ENCODE data around the gene DDX55.
"Not testable (repeated sequence)": the region's sequence is repeated elsewhere in the genome, so short reads cannot be mapped to it uniquely, and the experiment has no call there.

The DDX55 gene, protein sequence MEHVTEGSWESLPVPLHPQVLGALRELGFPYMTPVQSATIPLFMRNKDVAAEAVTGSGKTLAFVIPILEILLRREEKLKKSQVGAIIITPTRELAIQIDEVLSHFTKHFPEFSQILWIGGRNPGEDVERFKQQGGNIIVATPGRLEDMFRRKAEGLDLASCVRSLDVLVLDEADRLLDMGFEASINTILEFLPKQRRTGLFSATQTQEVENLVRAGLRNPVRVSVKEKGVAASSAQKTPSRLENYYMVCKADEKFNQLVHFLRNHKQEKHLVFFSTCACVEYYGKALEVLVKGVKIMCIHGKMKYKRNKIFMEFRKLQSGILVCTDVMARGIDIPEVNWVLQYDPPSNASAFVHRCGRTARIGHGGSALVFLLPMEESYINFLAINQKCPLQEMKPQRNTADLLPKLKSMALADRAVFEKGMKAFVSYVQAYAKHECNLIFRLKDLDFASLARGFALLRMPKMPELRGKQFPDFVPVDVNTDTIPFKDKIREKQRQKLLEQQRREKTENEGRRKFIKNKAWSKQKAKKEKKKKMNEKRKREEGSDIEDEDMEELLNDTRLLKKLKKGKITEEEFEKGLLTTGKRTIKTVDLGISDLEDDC

DNA sequence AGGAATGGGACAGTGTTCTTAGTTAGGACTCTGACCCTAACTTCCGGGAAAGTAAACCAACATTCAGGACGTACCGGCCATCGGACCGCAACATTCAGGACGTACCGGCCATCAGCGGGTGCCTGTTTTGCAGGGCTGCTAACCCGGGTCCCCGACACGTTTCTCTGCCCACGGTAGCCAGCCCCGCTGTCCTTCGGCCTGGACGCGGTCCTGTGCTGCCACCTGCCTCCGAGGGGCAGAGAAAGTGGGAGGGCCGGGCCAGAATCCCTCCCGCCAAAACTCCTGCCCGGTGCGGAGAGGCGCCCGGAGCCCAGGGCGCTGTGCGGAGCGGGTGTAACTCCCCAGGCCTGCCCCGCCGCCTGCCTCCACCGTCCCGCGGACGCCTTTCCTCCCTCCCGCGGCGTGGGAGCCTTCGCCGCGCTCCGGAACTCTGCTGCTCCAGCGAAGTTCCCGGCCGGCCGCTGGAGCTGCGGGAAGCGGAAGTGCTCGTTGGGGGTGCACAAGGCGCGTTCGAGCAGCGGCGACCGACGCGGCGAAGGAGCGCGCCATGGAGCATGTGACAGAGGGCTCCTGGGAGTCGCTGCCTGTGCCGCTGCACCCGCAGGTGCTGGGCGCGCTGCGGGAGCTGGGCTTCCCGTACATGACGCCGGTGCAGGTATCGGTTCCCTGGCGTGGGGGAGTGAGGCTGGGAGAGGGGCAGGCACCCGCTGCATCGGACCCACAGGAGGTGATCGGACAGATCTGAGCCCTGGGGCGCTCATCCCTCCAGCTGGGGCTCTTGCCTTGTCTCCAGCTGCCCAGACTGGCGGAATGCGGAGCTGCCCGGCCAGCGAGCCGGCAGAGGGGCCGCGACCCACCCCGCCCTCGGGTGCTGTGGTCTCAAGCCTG lies at the start of gene DDX55:
Gene DDX55, plus strand, starts transcription at position 498 of the 888 bp plus-strand sequence. Its CDS starts 50 bp downstream, at position 548.
- peaks cover 13% of the 10 kb centered on the region for H3K36me3 ChIP-seq (ENCODE audit: insufficient read depth, low read length)

DNA sequence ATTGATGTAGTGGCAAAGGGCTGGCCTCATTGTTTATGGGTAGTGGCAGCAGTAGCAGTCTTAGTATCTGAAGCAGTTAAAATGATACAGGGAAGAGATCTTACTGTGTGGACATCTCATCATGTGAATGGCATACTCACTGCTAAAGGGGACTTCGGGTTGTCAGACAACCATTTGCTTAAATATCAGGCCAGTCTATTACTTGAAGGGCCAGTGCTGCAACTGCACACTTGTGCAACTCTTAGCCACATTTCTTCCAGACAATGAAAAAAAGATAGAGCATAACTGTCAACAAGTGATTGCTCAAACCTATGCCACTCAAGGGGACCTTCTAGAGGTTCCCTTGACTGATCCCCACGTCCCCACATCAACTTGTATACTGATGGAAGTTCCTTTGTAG lies 47.8 kb upstream of the DDX55 start:
- H3K36me3 ChIP-seq (ENCODE audit: insufficient read depth, low read length); H3K4me1 ChIP-seq (ENCODE audit: insufficient read depth, low read length); H3K9me3 ChIP-seq (ENCODE audit: control insufficient read depth, insufficient read depth, low read length); H3K9ac ChIP-seq (ENCODE audit: low read depth, low read length): not testable (repeated sequence)

More for the DNA sequence above, at the start of gene DDX55:
- Histone ChIP-seq H3K9ac (ENCODE audit: low read depth, low read length) (peak within 1 kb of the TSS; percentile 84), H3K4me1 (ENCODE audit: insufficient read depth, low read length) (no peaks in the 10 kb centered on the region; the same call in 1 of the 2 replicates), H3K9me3 (ENCODE audit: control insufficient read depth, insufficient read depth, low read length) (no peaks in the 10 kb centered on the region)

DNA sequence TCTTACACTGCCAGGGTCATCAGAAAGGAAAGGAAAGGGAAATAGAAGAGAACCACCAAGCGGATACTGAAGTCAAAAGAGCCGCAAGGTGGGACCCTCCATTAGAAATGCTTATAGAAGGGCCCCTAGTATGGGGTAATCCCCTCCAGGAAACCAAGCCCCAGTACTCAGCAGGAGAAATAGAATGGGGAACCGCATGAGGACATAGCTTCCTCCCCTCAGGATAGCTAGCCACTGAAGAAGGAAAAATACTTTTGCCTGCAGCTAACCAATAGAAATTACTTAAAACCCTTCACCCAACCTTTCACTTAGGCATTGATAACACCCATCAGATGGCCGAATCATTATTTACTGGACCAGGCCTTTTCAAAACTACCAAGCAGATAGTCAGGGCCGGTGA lies 47.1 kb upstream of the DDX55 start:
- not testable (repeated sequence) for H3K4me1 ChIP-seq (ENCODE audit: insufficient read depth, low read length); H3K9me3 ChIP-seq (ENCODE audit: control insufficient read depth, insufficient read depth, low read length); H3K36me3 ChIP-seq (ENCODE audit: insufficient read depth, low read length); H3K9ac ChIP-seq (ENCODE audit: low read depth, low read length)

DNA sequence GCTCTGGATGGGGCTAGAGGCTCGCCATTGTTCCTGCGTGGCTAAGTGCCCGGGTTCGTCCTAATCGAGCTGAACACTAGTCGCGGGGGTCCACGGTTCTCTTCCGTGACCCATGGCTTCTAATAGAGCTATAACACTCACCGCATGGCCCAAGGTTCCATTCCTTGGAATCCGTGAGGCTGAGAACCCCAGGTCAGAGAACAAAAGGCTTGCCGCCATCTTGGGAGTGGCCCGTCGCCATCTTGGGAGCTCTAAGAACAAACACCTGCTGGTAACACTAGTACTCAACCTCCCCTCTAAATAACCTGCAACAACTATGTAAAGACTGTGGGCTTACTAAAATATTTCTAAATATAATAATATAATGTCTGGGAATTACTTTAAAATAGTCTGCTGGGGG lies 43.4 kb upstream of the DDX55 start:
- H3K4me1 ChIP-seq (ENCODE audit: insufficient read depth, low read length); H3K9me3 ChIP-seq (ENCODE audit: control insufficient read depth, insufficient read depth, low read length); H3K9ac ChIP-seq (ENCODE audit: low read depth, low read length); H3K36me3 ChIP-seq (ENCODE audit: insufficient read depth, low read length): not testable (repeated sequence)

DNA sequence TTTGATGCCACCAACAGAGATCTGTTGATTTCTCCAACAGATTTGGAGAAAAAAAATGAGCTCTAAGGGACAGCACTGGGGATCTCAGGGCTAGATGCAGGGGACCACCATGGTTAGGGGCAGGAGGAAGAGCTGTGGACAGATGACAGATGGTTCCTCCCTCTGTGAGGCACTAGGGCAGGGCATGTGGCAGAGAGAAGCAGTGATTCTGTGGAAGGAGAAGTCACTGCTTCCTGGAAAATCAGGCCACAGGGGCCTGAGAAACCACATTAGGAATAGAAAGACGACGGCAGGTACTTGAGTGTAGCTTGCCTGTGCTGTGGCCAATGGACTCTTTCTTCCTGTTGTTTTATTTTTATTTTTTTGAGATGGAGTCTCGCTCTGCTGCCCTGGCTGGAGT lies 42.4 kb upstream of the DDX55 start:
- no peaks in the 10 kb centered on the region for H3K36me3 ChIP-seq (ENCODE audit: insufficient read depth, low read length)
- no peak overlapping the region for H3K9ac ChIP-seq (ENCODE audit: low read depth, low read length)
- H3K4me1 ChIP-seq (ENCODE audit: insufficient read depth, low read length), result no peaks in the 10 kb centered on the region
- no peaks in the 10 kb centered on the region for H3K9me3 ChIP-seq (ENCODE audit: control insufficient read depth, insufficient read depth, low read length)

DNA sequence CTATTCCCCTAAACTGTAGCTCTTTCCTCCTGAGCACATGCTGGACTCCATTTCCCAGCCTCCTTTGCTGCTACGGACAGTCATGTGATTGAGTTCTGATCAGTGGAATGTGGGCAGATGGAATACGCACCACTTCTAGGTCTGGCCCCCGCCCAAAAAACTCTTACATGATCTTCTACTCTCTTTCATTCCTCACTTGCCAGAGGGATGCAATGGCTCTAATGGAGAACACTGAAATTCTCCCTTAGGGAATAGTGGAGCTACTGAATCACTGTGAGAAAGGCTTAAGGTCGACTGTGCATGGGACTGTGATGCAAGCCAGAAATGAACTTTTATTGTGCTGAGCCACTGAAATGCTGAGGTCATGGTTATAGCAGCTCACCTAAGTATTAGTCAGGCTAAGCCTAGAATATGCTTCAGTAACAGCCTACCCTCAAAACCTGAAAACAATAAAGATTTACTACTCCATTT lies 30.5 kb upstream of the DDX55 start:
- H3K9ac ChIP-seq (ENCODE audit: low read depth, low read length), result no peak overlapping the region
- peaks cover 12% of the 10 kb centered on the region for H3K4me1 ChIP-seq (ENCODE audit: insufficient read depth, low read length)
- H3K9me3 ChIP-seq (ENCODE audit: control insufficient read depth, insufficient read depth, low read length), result no peaks in the 10 kb centered on the region
- H3K36me3 ChIP-seq (ENCODE audit: insufficient read depth, low read length), result no peaks in the 10 kb centered on the region

DNA sequence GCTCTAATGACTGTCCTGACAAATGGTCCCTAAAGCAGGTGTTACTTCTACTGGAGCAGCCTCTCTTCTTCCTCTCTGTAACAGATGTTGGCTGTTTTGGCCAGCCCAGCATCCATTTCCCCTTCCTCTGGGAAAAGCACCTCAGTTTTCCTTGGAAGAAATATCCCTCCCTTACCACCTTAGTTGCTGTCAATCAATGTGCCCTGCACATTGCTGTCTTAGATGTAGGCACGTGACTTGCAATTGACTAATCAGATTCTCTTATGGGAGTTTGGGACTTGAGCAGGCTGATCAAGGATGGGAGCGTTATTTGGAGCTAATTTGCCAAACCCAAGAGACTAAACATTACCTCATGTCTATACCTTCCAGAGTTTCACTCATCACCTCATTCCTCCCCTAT lies 29.5 kb upstream of the DDX55 start:
- Histone ChIP-seq H3K4me1 (ENCODE audit: insufficient read depth, low read length) (peaks cover 12% of the 10 kb centered on the region), H3K9ac (ENCODE audit: low read depth, low read length) (no peak overlapping the region), H3K9me3 (ENCODE audit: control insufficient read depth, insufficient read depth, low read length) (no peaks in the 10 kb centered on the region), H3K36me3 (ENCODE audit: insufficient read depth, low read length) (no peaks in the 10 kb centered on the region)

DNA sequence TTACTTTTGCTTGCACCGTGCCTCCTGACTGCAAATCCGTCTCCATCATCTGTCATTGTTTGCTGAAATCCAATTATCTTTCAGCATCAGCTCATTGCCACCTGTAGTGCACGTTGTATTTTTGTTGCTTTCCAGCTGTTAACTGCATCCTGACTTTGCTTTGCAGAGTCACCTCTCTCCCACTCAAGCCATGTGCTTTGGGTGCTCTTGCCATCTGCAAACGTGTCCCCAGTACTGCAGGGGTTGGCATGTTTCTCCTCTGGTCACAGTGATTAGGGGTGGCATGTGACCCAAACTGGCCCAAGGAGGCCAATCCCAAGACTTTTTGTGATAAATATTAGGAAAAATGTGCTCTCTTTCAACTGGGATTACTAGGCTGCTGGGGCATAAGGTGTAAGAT lies 28.0 kb upstream of the DDX55 start:
- no peaks in the 10 kb centered on the region for H3K9me3 ChIP-seq (ENCODE audit: control insufficient read depth, insufficient read depth, low read length)
- H3K4me1 ChIP-seq (ENCODE audit: insufficient read depth, low read length), result peaks cover 12% of the 10 kb centered on the region
- no peak overlapping the region for H3K9ac ChIP-seq (ENCODE audit: low read depth, low read length)

DNA sequence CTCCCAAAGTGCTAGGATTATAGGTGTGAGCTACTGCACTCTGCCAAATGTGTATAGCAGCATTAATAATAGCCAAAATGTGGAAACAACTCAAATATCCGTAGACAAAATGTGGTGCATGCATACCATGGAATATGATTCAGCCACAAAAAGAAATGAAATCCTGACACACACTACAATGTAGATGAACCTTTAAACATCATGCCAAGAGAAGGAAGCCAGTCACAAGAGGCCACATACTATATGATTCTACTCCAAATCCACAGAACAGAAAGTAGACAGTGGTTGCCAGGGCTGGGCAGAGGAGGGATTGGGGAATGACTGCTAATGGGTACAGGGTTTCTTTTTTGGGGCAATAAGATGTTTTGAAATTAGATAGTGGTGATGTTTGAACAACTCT lies 25.3 kb upstream of the DDX55 start:
- Histone ChIP-seq H3K36me3 (ENCODE audit: insufficient read depth, low read length) (no peaks in the 10 kb centered on the region; the same call in 1 of the 2 replicates), H3K4me1 (ENCODE audit: insufficient read depth, low read length) (no peaks in the 10 kb centered on the region), H3K9me3 (ENCODE audit: control insufficient read depth, insufficient read depth, low read length) (no peaks in the 10 kb centered on the region), H3K9ac (ENCODE audit: low read depth, low read length) (no peak overlapping the region)

More for the DNA sequence above, 28.0 kb upstream of the DDX55 start:
- no peaks in the 10 kb centered on the region for H3K36me3 ChIP-seq (ENCODE audit: insufficient read depth, low read length)

DNA sequence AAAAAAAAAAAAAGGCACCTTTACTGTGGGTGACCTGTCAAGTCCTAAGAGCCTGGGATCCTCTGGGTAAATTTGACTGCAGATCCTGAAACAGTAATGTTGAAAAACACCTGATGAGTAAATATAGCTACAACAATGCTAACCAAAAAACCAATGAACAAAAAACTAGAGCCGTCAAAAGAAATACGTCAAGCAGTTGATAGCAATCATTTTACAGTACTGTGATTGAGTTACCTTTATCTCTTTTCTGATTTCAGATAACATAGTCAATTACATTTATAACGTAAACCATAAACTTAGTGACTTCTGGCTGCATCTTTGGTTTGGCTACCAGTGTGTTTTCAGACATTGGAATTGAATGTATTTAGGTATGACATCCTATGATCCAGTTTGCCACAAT lies 23.7 kb upstream of the DDX55 start:
- Histone ChIP-seq H3K9ac (ENCODE audit: low read depth, low read length) (no peak overlapping the region), H3K36me3 (ENCODE audit: insufficient read depth, low read length) (no peaks in the 10 kb centered on the region; the same call in 1 of the 2 replicates), H3K4me1 (ENCODE audit: insufficient read depth, low read length) (no peaks in the 10 kb centered on the region), H3K9me3 (ENCODE audit: control insufficient read depth, insufficient read depth, low read length) (no peaks in the 10 kb centered on the region)

DNA sequence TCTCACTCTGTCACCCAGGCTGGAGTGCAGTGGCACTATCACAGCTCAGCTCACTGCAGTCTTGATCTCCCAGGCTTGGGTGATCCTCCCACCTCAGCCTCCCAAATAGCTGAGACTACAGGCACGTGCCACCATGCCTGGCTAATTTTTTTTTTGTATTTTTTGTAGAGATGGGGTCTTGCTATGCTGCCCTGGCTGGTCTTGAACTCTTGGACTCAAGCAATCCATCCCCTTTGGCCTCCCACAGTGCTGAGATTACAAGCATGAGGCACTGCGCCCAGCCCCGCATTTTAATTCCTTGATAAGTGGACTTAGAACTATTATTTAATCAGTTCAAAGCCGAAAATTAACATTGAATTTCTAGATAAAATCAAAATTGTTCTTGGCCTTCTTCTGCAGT lies 23.1 kb upstream of the DDX55 start:
- H3K9ac ChIP-seq (ENCODE audit: low read depth, low read length); H3K4me1 ChIP-seq (ENCODE audit: insufficient read depth, low read length); H3K36me3 ChIP-seq (ENCODE audit: insufficient read depth, low read length); H3K9me3 ChIP-seq (ENCODE audit: control insufficient read depth, insufficient read depth, low read length): not testable (repeated sequence)

DNA sequence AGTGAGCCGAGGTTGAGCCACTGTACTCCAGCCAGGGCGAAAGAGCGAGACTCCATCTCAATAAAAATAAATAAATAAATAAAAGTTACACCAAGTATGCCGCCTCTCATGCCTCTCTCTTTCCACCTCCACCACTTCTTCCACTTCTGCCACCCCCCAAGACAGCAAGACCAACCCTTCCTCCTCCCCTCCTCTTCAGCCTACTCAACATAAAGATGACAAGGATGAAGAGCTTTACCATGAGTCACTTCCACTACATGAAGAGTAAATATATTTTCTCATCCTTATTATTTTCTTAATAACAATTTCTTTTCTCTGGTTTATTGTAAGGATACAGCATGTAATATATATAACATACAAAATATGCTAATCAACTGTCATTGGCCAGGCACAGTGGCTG lies 21.1 kb upstream of the DDX55 start:
- peaks cover 5% of the 10 kb centered on the region for H3K4me1 ChIP-seq (ENCODE audit: insufficient read depth, low read length)
- H3K9me3 ChIP-seq (ENCODE audit: control insufficient read depth, insufficient read depth, low read length), result no peaks in the 10 kb centered on the region
- no peak overlapping the region for H3K9ac ChIP-seq (ENCODE audit: low read depth, low read length)
- no peaks in the 10 kb centered on the region; the same call in 1 of the 2 replicates for H3K36me3 ChIP-seq (ENCODE audit: insufficient read depth, low read length)

DNA sequence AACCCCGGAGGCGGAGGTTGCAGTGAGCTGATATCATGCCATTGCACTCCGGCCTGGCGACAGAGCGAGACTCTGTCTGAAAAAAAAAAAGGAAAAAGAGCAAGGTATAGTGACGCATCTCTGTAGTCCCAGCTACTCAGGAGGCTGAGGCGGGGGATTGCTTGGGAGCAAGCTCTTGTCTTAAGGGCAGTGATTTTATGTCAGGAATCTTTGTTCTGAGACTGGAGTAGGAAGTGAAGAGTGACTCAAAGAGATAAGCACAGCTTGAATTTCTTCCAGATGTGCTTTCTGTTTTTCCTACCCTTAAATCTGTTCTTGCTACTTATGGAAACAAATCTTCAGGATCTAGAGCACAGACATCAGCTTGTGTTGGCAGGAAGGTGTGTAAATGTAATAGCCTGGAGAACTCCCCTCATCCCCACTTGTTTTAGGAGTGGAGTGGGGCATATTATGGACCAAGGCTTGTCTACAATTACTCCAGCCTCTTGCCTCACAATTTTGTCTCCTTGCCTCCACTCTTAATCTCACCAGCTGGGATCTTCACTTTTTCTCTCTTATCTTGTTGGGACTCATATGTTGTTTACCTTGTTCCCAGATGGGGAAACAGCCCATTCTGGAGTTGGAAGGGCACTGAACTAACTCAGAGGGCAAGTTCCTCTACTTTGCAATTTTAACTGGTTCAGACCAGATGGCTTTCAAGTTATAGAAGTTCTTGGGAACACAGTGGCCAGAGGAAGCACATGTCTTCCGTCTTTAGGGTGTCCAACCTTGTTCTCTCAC lies 10.0 kb upstream of the DDX55 start:
- no peak overlapping the region for H3K9ac ChIP-seq (ENCODE audit: low read depth, low read length)
- H3K4me1 ChIP-seq (ENCODE audit: insufficient read depth, low read length), result no peaks in the 10 kb centered on the region
- peaks cover 35% of the 10 kb centered on the region for H3K36me3 ChIP-seq (ENCODE audit: insufficient read depth, low read length)
- H3K9me3 ChIP-seq (ENCODE audit: control insufficient read depth, insufficient read depth, low read length), result no peaks in the 10 kb centered on the region

DNA sequence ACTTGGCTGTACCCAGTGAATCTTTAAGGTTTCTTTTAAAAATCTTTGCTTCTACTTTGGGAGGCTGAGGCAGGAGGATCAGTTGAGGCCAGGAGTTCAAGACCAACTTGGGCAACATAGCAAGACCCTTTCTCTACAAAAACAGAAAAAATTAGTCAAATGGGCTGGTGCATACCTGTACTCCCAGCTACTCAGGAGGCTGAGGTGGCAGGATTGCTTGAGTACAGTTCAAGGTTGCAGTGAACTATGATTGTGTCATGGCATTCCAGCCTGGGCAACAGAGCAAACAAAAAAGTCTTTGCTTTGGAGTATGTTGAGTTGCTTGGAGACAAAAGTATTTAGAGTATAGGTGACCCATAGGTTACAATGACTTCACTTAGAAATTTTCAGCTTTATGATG lies 6.2 kb upstream of the DDX55 start:
- Histone ChIP-seq H3K9ac (ENCODE audit: low read depth, low read length) (no peak overlapping the region), H3K4me1 (ENCODE audit: insufficient read depth, low read length) (no peaks in the 10 kb centered on the region), H3K9me3 (ENCODE audit: control insufficient read depth, insufficient read depth, low read length) (no peaks in the 10 kb centered on the region), H3K36me3 (ENCODE audit: insufficient read depth, low read length) (peaks cover 13% of the 10 kb centered on the region)

Data from ES-I3 (cell line).